ENCODE results near the gene PRM3. TPM values are rescaled to one million over a fixed set of nuclear protein-coding genes. Genes with fewer than 3 reads are reported as not detected.

Gene PRM3
- total RNA-seq, 4 donors from 2014 or later = not detected

GRCh38 chr16:11306997-11307638 lies 33.7 kb upstream of the PRM3 start:
- 87 to 88% methylated on average over 4 to 7 of the region's 7 CpGs for WGBS, 2 donors (ENCODE audit: low coverage in 1 of 2)
- Histone ChIP-seq H3K4me1 (no peaks in the 10 kb centered on the region), H3K27me3 (no peaks in the 10 kb centered on the region), H3K36me3 (no peaks in the 10 kb centered on the region), H3K27ac (no peak overlapping the region), H3K9me3 (no peaks in the 10 kb centered on the region), H3K4me3 (no peak overlapping the region)
- TF ChIP-seq POLR2A (IDR thresholded peaks at IDR 0.05) = no peak
- no peak for TF ChIP-seq EP300 (IDR thresholded peaks at IDR 0.05)
- TF ChIP-seq, protein P1, sequence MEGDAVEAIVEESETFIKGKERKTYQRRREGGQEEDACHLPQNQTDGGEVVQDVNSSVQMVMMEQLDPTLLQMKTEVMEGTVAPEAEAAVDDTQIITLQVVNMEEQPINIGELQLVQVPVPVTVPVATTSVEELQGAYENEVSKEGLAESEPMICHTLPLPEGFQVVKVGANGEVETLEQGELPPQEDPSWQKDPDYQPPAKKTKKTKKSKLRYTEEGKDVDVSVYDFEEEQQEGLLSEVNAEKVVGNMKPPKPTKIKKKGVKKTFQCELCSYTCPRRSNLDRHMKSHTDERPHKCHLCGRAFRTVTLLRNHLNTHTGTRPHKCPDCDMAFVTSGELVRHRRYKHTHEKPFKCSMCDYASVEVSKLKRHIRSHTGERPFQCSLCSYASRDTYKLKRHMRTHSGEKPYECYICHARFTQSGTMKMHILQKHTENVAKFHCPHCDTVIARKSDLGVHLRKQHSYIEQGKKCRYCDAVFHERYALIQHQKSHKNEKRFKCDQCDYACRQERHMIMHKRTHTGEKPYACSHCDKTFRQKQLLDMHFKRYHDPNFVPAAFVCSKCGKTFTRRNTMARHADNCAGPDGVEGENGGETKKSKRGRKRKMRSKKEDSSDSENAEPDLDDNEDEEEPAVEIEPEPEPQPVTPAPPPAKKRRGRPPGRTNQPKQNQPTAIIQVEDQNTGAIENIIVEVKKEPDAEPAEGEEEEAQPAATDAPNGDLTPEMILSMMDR (IDR thresholded peaks at IDR 0.05) = no peak
- ATAC-seq = no peak

GRCh38 chr16:11306381-11306780 lies 33.0 kb upstream of the PRM3 start:
- WGBS, 2 donors (ENCODE audit: low coverage in 1 of 2) = 86 to 90% methylated on average over 2 to 7 of the region's 8 CpGs
- ATAC-seq = no peak
- Histone ChIP-seq H3K9me3 (no peaks in the 10 kb centered on the region), H3K36me3 (no peaks in the 10 kb centered on the region), H3K4me1 (no peaks in the 10 kb centered on the region), H3K27ac (no peak overlapping the region), H3K4me3 (no peak overlapping the region), H3K27me3 (no peaks in the 10 kb centered on the region)
- no peak for TF ChIP-seq EP300 (IDR thresholded peaks at IDR 0.05)
- no peak for TF ChIP-seq POLR2AphosphoS5 (IDR thresholded peaks at IDR 0.05)
- no peak for TF ChIP-seq POLR2A (IDR thresholded peaks at IDR 0.05)
- TF ChIP-seq, protein P1 (IDR thresholded peaks at IDR 0.05) = no peak

- no peaks in the 10 kb centered on the region for H3K36me3 ChIP-seq
- H3K27me3 ChIP-seq = no peaks in the 10 kb centered on the region
- no peak overlapping the region for H3K27ac ChIP-seq
- TF ChIP-seq EP300 (IDR thresholded peaks at IDR 0.05) = no peak
- no peak for TF ChIP-seq POLR2A (IDR thresholded peaks at IDR 0.05)
- TF ChIP-seq, protein P1 (IDR thresholded peaks at IDR 0.05) = no peak
- no peak for TF ChIP-seq POLR2AphosphoS5 (IDR thresholded peaks at IDR 0.05)
- ATAC-seq = no peak
- H3K9me3 ChIP-seq = no peaks in the 10 kb centered on the region
- WGBS, 2 donors (ENCODE audit: low coverage in 1 of 2) = 56 to 58% methylated on average over 11 to 15 of the region's 18 CpGs
- H3K4me3 ChIP-seq = no peak overlapping the region
- no peaks in the 10 kb centered on the region for H3K4me1 ChIP-seq
Observed at GRCh38 chr16:11303405-11304138, 30.1 kb upstream of the PRM3 start.

GRCh38 chr16:11302977-11303376 lies 29.5 kb upstream of the PRM3 start:
- H3K4me1 ChIP-seq = peaks cover 0 to 4% (median 0%) of the 10 kb centered on the region in 3 donors
- no peaks in the 10 kb centered on the region for H3K36me3 ChIP-seq
- no peak overlapping the region for H3K27ac ChIP-seq
- no peak for TF ChIP-seq POLR2AphosphoS5 (IDR thresholded peaks at IDR 0.05)
- no peak for ATAC-seq
- H3K27me3 ChIP-seq = no peaks in the 10 kb centered on the region
- H3K4me3 ChIP-seq = no peak overlapping the region
- no peaks in the 10 kb centered on the region for H3K9me3 ChIP-seq
- 85 to 90% methylated on average over 2 of the region's 4 CpGs for WGBS, 2 donors (ENCODE audit: low coverage in 1 of 2)

GRCh38 chr16:11301645-11302501 lies 28.4 kb upstream of the PRM3 start:
- whole genome bisulfite sequencing, 2 donors (ENCODE audit: low coverage in 1 of 2) = 45 to 64% methylated on average over 3 of the region's 4 CpGs
- H3K36me3 ChIP-seq = no peaks in the 10 kb centered on the region
- TF ChIP-seq, protein P1 (IDR thresholded peaks at IDR 0.05) = no peak
- TF ChIP-seq POLR2AphosphoS5 (IDR thresholded peaks at IDR 0.05) (no peak), EP300 (IDR thresholded peaks at IDR 0.05) (no peak), POLR2A (IDR thresholded peaks at IDR 0.05) (no peak)
- ATAC-seq = no peak
- H3K27me3 ChIP-seq = no peaks in the 10 kb centered on the region
- H3K4me1 ChIP-seq = peaks cover 0 to 15% (median 10%) of the 10 kb centered on the region in 3 donors
- H3K9me3 ChIP-seq = no peaks in the 10 kb centered on the region
- no peak overlapping the region for H3K4me3 ChIP-seq
- H3K27ac ChIP-seq = no peak overlapping the region

Data from gastroesophageal sphincter (tissue), 4 donors.